Ascending aorta (tissue), 2 donors: ENCODE results near the gene C19orf47. TPM values are rescaled to one million over a fixed set of nuclear protein-coding genes. Genes with fewer than 3 reads are reported as not detected.

Experiments used
- DNase-seq, 2 donors: peaks; one replicate each; pipeline ENCODE4 v3.0.0-alpha.2; 2019; ENCODE audit warnings: low spot score in 2 of 2
- H3K27ac ChIP-seq, 2 donors: fragments of 200-600 bp; sonication (generic); one replicate each; pipeline ENCODE4 v1.5.1; 2016 to 2017; ENCODE audit warnings: mild to moderate bottlenecking in 1 of 2
- H3K27me3 ChIP-seq: fragments of 200-600 bp; sonication (generic); one replicate; pipeline ENCODE4 v1.5.1; 2017
- H3K36me3 ChIP-seq, 2 donors: fragments of 200-600 bp; sonication (generic); one replicate each; pipeline ENCODE4 v1.5.1; 2016
- H3K4me1 ChIP-seq, 2 donors: fragments of 200-600 bp; sonication (generic); one replicate each; pipeline ENCODE4 v1.5.1; 2016 to 2017; ENCODE audit warnings: mild to moderate bottlenecking in 1 of 2
- H3K4me3 ChIP-seq, 2 donors: fragments of 200-600 bp; sonication (generic); one replicate each; pipeline ENCODE4 v1.5.1; 2016 to 2017; ENCODE audit warnings: mild to moderate bottlenecking in 1 of 2
- H3K9me3 ChIP-seq, 2 donors: fragments of 200-600 bp; sonication (generic); one replicate each; pipeline ENCODE4 v1.5.1; 2016
- intact Hi-C: fragments of 100-400 bp; cut with DNase I; formaldehyde crosslinking; loops from one replicate; pipeline ENCODE4 v1.15.1; 2023
- total RNA-seq: library from RNA; depleted of rRNA; stranded (reverse); fragments of >200 nt; gene quantifications from one replicate; pipeline ENCODE4 v1.1.0, GENCODE V29; 2016
- TF ChIP-seq, protein P1 (sequence below), 3 experiments: fragments of 200-600 bp in 2 of 3; fragments of 450-650 bp in 1 of 3; sonication (generic) in 2 of 3; IDR thresholded peaks; one replicate each; pipeline ENCODE4 v1.5.1; 2016 to 2019; ENCODE audit warnings: antibody characterized with exemption in 3 of 3, mild to moderate bottlenecking in 1 of 3, moderate library complexity in 1 of 3

Gene C19orf47
- total RNA-seq, 1 donor from 2014 or later: 10.4 TPM

DNA sequence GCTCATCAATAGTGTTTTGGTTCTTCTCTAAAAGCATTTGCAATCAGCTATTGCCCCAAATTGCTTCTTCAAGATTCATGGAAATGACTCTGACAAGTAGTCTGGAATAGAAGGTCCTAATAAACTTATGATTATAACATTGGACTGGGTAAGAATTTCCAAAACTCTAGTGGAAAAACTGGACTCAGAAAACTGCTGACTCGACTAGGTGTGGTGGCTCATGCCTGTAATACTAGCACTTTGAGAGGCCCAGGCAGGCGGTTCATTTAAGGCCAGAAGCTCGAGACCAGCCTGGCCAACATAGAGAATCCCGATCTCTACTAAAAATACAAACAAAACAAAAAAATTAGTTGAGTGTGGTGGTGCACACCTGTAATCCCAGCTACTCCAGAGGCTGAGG, 47.5 kb downstream of the C19orf47 start:
- no peaks in the 10 kb centered on the region for H3K36me3 ChIP-seq
- no peak for DNase-seq
- H3K4me3 ChIP-seq: no peak overlapping the region
- no peaks in the 10 kb centered on the region for H3K9me3 ChIP-seq
- TF ChIP-seq, protein P1, sequence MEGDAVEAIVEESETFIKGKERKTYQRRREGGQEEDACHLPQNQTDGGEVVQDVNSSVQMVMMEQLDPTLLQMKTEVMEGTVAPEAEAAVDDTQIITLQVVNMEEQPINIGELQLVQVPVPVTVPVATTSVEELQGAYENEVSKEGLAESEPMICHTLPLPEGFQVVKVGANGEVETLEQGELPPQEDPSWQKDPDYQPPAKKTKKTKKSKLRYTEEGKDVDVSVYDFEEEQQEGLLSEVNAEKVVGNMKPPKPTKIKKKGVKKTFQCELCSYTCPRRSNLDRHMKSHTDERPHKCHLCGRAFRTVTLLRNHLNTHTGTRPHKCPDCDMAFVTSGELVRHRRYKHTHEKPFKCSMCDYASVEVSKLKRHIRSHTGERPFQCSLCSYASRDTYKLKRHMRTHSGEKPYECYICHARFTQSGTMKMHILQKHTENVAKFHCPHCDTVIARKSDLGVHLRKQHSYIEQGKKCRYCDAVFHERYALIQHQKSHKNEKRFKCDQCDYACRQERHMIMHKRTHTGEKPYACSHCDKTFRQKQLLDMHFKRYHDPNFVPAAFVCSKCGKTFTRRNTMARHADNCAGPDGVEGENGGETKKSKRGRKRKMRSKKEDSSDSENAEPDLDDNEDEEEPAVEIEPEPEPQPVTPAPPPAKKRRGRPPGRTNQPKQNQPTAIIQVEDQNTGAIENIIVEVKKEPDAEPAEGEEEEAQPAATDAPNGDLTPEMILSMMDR (IDR thresholded peaks at IDR 0.05): no peak
- H3K4me1 ChIP-seq: no peaks in the 10 kb centered on the region
- intact Hi-C loops: loop anchor here (10.0 kb wide), 2 partner anchors 294 to 334 kb away; no protein-coding TSS in a partner anchor
- H3K27me3 ChIP-seq: no peaks in the 10 kb centered on the region
- H3K27ac ChIP-seq: no peak overlapping the region

DNA sequence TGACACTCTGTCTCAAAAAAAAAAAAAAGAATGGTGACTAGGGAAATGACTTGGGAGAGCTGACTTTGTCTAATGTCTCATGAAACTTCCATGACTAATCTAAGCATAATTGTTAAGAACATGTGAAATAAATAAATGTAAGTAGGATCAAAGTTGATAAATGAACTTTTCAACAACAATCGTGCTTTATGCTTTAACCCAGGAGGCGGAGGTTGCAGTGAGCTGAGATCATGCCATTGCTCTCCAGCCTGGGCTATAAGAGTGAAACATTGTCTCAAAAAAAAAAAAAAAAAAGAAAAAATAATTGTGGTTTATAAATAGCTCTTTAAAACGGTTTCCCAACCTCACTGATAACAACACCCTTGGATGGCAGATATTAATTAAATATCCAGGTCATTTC, 50.2 kb downstream of the C19orf47 start:
- Histone ChIP-seq H3K9me3 (no peaks in the 10 kb centered on the region), H3K27ac (no peak overlapping the region), H3K36me3 (no peaks in the 10 kb centered on the region), H3K27me3 (no peaks in the 10 kb centered on the region), H3K4me3 (no peak overlapping the region), H3K4me1 (no peaks in the 10 kb centered on the region)
- intact Hi-C loops: no loop called here
- no peak for DNase-seq
- TF ChIP-seq, protein P1 (IDR thresholded peaks at IDR 0.05): no peak

DNA sequence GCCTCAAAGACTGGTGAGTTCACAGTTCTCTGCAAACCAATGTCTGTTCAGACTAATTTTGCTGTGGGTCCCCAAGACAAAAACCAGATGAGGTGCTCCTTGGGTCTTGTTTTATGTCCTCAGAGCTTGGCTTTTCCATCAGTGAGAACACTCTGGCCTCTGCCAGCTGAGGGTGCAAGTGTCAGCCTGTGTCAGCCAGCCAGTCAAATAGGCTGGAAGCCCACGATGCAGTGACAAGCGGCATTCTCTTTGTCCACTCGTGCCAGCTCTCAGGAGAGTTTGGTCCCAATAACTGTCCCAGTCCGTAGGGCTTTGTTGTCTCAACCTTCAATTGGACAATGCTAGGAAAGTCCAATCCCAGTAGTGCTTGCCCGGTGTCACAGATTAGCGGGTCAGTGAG, 53.6 kb downstream of the C19orf47 start:
- intact Hi-C loops: no loop called here
- no peaks in the 10 kb centered on the region for H3K27me3 ChIP-seq
- no peaks in the 10 kb centered on the region for H3K36me3 ChIP-seq
- no peaks in the 10 kb centered on the region for H3K4me1 ChIP-seq
- H3K27ac ChIP-seq: no peak overlapping the region
- H3K4me3 ChIP-seq: no peak overlapping the region
- no peaks in the 10 kb centered on the region for H3K9me3 ChIP-seq
- no peak for DNase-seq
- TF ChIP-seq, protein P1 (IDR thresholded peaks at IDR 0.05): no peak

DNA sequence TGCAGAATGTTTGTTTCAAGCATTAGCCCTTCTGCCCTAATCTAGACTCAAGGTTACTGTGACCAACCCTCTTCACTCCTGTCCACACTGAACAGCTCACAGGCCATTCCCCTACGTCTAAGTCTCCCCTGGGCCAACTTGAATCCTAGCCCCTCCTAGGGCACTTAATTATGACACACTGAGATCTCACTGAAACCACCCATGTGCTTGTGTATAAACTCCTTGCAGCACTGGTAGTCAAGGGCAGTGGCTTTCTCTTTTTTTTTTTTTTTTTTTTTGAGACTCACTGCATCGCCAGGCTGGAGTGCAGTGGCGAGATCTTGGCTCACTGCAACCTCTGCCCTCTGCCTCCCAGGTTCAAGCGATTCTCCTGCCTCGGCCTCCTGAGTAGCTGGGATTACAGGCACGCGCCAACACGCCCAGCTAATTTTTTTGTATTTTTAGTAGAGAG, 61.2 kb downstream of the C19orf47 start:
- Histone ChIP-seq H3K4me1 (peaks cover 4 to 19% of the 10 kb centered on the region in 2 donors), H3K27me3 (no peaks in the 10 kb centered on the region), H3K27ac (no peak overlapping the region), H3K36me3 (no peaks in the 10 kb centered on the region), H3K9me3 (no peaks in the 10 kb centered on the region), H3K4me3 (no peak overlapping the region)
- TF ChIP-seq, protein P1 (IDR thresholded peaks at IDR 0.05): no peak
- no peak for DNase-seq
- intact Hi-C loops: loop anchor here (5.0 to 10.0 kb wide), 7 partner anchors 65 to 978 kb away; partner anchors contain the start of genes FBL, HNRNPUL1, LTBP4 and PSMC4

DNA sequence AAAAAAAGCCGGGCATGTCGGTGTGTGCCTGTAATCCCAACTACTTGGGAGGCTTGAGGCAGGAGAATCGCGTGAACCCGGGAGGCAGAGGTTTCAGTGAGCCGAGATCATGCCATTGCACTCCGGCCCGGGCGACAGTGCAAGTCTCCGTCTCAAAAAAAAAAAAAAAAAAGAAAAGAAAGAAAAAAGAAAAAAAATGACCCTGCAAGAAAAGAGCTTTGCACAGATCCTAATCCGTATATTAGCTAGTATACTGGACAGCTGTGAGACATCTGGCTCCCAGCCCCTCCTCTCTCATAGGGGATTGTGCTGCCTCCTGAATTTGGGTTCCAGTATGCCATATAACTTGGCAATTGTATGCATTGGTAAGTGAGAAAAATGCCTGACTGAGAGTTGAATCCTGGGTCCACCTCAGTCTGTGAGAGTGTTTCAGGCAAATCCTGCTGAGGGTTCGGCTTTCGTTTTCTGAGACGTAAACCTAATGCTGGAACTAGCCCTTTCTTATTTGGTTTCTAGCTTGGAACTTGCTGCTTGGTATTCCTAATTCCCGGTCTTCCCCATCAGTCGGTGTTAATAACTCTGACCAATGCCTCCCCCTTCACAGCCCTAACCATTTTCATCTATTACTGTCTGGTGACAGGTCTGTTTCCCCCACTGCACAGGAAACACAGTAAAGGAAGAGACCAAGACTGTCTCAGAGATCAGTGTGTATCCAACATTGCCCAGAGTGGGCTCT, 61.8 kb downstream of the C19orf47 start:
- no peaks in the 10 kb centered on the region for H3K36me3 ChIP-seq
- intact Hi-C loops: loop anchor here (5.0 to 10.0 kb wide), 7 partner anchors 64 to 978 kb away; partner anchors contain the start of genes FBL, HNRNPUL1, LTBP4 and PSMC4
- H3K4me3 ChIP-seq: peak overlapping the region in 1 of 2 donors; percentile 71
- H3K27ac ChIP-seq: peak overlapping the region; percentile 84 to 97
- H3K4me1 ChIP-seq: peaks cover 4 to 20% of the 10 kb centered on the region in 2 donors
- H3K9me3 ChIP-seq: no peaks in the 10 kb centered on the region
- H3K27me3 ChIP-seq: no peaks in the 10 kb centered on the region
- TF ChIP-seq, protein P1 (IDR thresholded peaks at IDR 0.05): no peak
- no peak for DNase-seq
